ENCODE data around the gene TSPAN3.

Gene TSPAN3

GRCh38 chr15:77032647-77033416, 38.1 kb downstream of the TSPAN3 start:
- DNase-seq = no peak

- DNase-seq = no peak
These were observed 38.8 kb downstream of the TSPAN3 start for GRCh38 chr15:77032052-77032646.

- DNase-seq = no peak
These were observed 39.4 kb downstream of the TSPAN3 start for GRCh38 chr15:77031376-77032050.

- peak; percentile 21 for DNase-seq
These were observed 40.0 kb downstream of the TSPAN3 start for GRCh38 chr15:77030928-77031375.

GRCh38 chr15:77030048-77030927, 40.6 kb downstream of the TSPAN3 start:
- peak; percentile 35 for DNase-seq

GRCh38 chr15:77029166-77030047, 41.5 kb downstream of the TSPAN3 start:
- no peak for DNase-seq

- DNase-seq = no peak
These were observed 42.3 kb downstream of the TSPAN3 start for GRCh38 chr15:77028451-77029165.

GRCh38 chr15:77027697-77028450, 43.0 kb downstream of the TSPAN3 start:
- DNase-seq = no peak

GRCh38 chr15:77027111-77027696, 43.7 kb downstream of the TSPAN3 start:
- DNase-seq = no peak

- no peak for DNase-seq
These were observed 44.3 kb downstream of the TSPAN3 start for GRCh38 chr15:77026501-77027110.

- peak; percentile 23 for DNase-seq
These were observed 44.9 kb downstream of the TSPAN3 start for GRCh38 chr15:77025941-77026411.

- no peak for DNase-seq
These were observed 45.6 kb downstream of the TSPAN3 start for GRCh38 chr15:77025083-77025901.

- DNase-seq = no peak
These were observed 46.4 kb downstream of the TSPAN3 start for GRCh38 chr15:77024273-77025082.

GRCh38 chr15:77023576-77024272, 47.2 kb downstream of the TSPAN3 start:
- DNase-seq = no peak

- DNase-seq = no peak
These were observed 48.0 kb downstream of the TSPAN3 start for GRCh38 chr15:77022646-77023575.
